ENCODE measurements around the gene MCU.
"Not testable (repeated sequence)": the region's sequence is repeated elsewhere in the genome, so short reads cannot be mapped to it uniquely, and the experiment has no call there.

The MCU gene

GRCh38 chr10:72720814-72721660, 29.1 kb downstream of the MCU start:
- DNase-seq (ENCODE audit: low read depth) = no peak
- no peak overlapping the region for H3K4me3 ChIP-seq (ENCODE audit: low read depth, low read length)

- DNase-seq (ENCODE audit: low read depth) = no peak
- no peak overlapping the region for H3K4me3 ChIP-seq (ENCODE audit: low read depth, low read length)
Measured at GRCh38 chr10:72727130-72727529, 35.2 kb downstream of the MCU start.

- DNase-seq (ENCODE audit: low read depth) = no peak
- H3K4me3 ChIP-seq (ENCODE audit: low read depth, low read length) = no peak overlapping the region
Measured at GRCh38 chr10:72728462-72728861, 36.5 kb downstream of the MCU start.

- DNase-seq (ENCODE audit: low read depth) = no peak
Measured at GRCh38 chr10:72729528-72729927, 37.6 kb downstream of the MCU start.

GRCh38 chr10:72730479-72730878, 38.5 kb downstream of the MCU start:
- peak; percentile 43 for DNase-seq (ENCODE audit: low read depth)
- no peak overlapping the region for H3K4me3 ChIP-seq (ENCODE audit: low read depth, low read length)

More at GRCh38 chr10:72729528-72729927, 37.6 kb downstream of the MCU start:
- H3K4me3 ChIP-seq (ENCODE audit: low read depth, low read length) = no peak overlapping the region

GRCh38 chr10:72731916-72732419, 40.0 kb downstream of the MCU start:
- no peak for DNase-seq (ENCODE audit: low read depth)
- H3K4me3 ChIP-seq (ENCODE audit: low read depth, low read length) = no peak overlapping the region

- no peak overlapping the region for H3K4me3 ChIP-seq (ENCODE audit: low read depth, low read length)
- no peak for DNase-seq (ENCODE audit: low read depth)
Measured at GRCh38 chr10:72732521-72732920, 40.6 kb downstream of the MCU start.

- no peak for DNase-seq (ENCODE audit: low read depth)
- H3K4me3 ChIP-seq (ENCODE audit: low read depth, low read length) = no peak overlapping the region
Measured at GRCh38 chr10:72733989-72734388, 42.0 kb downstream of the MCU start.

GRCh38 chr10:72735288-72735936, 43.5 kb downstream of the MCU start:
- no peak for DNase-seq (ENCODE audit: low read depth)
- no peak overlapping the region for H3K4me3 ChIP-seq (ENCODE audit: low read depth, low read length)

- H3K4me3 ChIP-seq (ENCODE audit: low read depth, low read length) = no peak overlapping the region
- peak; percentile 19 for DNase-seq (ENCODE audit: low read depth)
Measured at GRCh38 chr10:72736176-72736827, 44.4 kb downstream of the MCU start.

- DNase-seq (ENCODE audit: low read depth) = no peak
- H3K4me3 ChIP-seq (ENCODE audit: low read depth, low read length) = no peak overlapping the region
Measured at GRCh38 chr10:72736828-72737220, 44.9 kb downstream of the MCU start.

GRCh38 chr10:72737357-72737756, 45.4 kb downstream of the MCU start:
- not testable (repeated sequence) for DNase-seq (ENCODE audit: low read depth)

GRCh38 chr10:72738486-72738885, 46.5 kb downstream of the MCU start:
- no peak overlapping the region for H3K4me3 ChIP-seq (ENCODE audit: low read depth, low read length)
- DNase-seq (ENCODE audit: low read depth) = no peak

More at GRCh38 chr10:72737357-72737756, 45.4 kb downstream of the MCU start:
- not testable (repeated sequence) for H3K4me3 ChIP-seq (ENCODE audit: low read depth, low read length)

- no peak for DNase-seq (ENCODE audit: low read depth)
- no peak overlapping the region for H3K4me3 ChIP-seq (ENCODE audit: low read depth, low read length)
Measured at GRCh38 chr10:72740528-72740927, 48.6 kb downstream of the MCU start.

GRCh38 chr10:72742092-72742491, 50.1 kb downstream of the MCU start:
- DNase-seq (ENCODE audit: low read depth) = no peak
- no peak overlapping the region for H3K4me3 ChIP-seq (ENCODE audit: low read depth, low read length)

- H3K4me3 ChIP-seq (ENCODE audit: low read depth, low read length) = no peak overlapping the region
- no peak for DNase-seq (ENCODE audit: low read depth)
Measured at GRCh38 chr10:72742797-72743196, 50.9 kb downstream of the MCU start.

GRCh38 chr10:72744566-72744965, 52.6 kb downstream of the MCU start:
- H3K4me3 ChIP-seq (ENCODE audit: low read depth, low read length) = no peak overlapping the region
- DNase-seq (ENCODE audit: low read depth) = no peak

GRCh38 chr10:72746426-72747363, 54.8 kb downstream of the MCU start:
- no peak overlapping the region for H3K4me3 ChIP-seq (ENCODE audit: low read depth, low read length)
- DNase-seq (ENCODE audit: low read depth) = no peak

GRCh38 chr10:72747521-72747920, 55.6 kb downstream of the MCU start:
- DNase-seq (ENCODE audit: low read depth) = no peak
- no peak overlapping the region for H3K4me3 ChIP-seq (ENCODE audit: low read depth, low read length)

Measured in skeletal muscle cell (primary cell).